HG03354 (cell line): ENCODE data around the gene ZNF43.
"Not testable (repeated sequence)": the region's sequence is repeated elsewhere in the genome, so short reads cannot be mapped to it uniquely, and the experiment has no call there.

Experiments
- ATAC-seq: cut with Tn5 transposase; IDR thresholded peaks from one replicate; pipeline ENCODE4 v1.9.1; 2021; ENCODE audit warnings: mild to moderate bottlenecking; ENCODE audit not compliant: unreplicated experiment, poor library complexity, severe bottlenecking

ZNF43 gene

DNA sequence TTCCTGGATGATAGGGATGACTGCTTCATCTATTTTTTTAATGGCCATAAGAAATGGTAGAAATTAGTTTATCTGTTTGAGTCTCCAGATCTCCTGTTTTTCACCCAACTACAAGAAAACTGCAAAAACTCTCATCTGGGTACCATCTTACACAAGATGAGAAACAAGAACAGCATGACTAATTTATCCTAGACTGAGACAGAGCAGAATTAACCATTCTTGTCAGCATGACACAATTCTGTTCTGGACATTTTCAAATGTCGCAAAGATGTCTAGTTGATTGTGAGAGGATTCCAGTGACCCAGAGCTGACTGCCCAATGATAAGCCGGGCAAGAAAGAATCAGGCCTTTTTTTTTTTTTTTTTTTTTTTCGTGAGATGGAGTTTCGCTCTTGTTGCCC is 12.8 kb downstream of the ZNF43 start:
- ATAC-seq = no peak

DNA sequence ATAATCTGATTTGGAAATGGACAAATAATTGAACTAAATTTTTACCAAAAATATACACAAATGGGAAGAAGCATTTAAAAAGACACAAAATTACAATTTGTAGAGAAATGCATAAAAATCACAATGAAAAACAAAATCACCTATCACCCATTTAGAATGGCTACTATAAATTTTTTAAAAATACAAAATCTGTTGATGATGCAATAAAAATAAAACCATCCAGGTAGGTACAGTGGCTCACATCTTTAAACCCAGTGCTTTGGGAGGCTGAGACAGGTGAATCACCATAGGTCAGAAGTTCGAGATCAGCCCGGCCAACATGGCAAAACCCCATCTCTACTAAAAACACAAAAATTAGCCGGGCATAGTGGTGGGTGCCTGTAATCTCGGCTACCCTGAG is 23.5 kb downstream of the ZNF43 start:
- no peak for ATAC-seq

DNA sequence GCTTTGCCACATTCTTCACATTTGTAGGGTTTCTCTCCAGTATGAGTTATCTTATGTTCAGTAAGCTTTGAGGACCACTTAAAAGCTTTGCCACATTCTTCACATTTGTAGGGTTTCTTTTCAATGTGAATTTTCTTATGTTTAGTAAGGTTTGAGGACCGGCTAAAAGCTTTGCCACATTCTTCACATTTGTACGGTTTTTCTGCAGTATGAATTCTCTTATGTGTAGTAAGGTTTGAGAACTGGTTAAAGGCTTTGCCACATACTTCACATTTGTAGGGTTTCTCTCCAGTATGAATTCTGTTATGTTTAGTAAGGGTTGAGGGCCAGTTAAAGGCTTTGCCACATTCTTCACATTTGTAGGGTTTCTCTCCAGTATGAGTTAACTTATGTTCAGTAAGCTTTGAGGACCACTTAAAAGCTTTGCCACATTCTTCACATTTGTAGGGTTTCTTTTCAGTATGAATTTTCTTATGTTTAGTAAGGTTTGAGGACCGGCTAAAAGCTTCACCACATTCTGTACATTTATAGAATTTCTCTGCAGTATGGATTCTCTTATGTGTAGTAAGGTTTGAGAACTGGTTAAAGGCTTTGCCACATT is 27.5 kb downstream of the ZNF43 start:
- ATAC-seq = not testable (repeated sequence)

DNA sequence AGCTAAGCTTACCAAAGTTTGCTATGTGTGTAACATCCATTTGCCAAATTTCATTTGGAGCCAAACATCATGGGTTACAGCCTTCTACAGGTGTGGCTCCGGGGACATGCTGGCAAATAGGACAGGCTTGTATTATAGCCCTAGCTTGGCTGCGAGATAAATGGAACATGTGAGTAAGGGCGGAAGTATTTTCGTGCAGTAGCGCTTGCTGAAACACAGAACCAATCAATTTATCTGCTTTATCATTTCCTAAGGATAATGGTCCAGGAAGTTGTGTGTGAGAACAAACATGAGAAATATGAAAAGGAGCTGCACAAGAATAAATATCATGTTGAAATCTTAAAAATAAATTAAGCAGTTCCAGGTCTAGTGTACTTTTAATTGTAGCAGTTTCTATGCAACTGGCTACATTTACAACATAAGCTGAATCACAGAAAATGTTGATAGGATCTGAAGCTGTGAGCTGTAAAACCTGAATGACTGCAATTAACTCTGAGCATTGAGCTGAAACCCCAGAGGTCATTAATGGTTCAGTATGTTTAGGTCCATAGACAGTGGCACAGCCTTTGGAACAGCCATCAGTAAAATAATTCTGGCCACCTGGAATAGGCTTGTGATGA is 46.4 kb downstream of the ZNF43 start:
- ATAC-seq = no peak

DNA sequence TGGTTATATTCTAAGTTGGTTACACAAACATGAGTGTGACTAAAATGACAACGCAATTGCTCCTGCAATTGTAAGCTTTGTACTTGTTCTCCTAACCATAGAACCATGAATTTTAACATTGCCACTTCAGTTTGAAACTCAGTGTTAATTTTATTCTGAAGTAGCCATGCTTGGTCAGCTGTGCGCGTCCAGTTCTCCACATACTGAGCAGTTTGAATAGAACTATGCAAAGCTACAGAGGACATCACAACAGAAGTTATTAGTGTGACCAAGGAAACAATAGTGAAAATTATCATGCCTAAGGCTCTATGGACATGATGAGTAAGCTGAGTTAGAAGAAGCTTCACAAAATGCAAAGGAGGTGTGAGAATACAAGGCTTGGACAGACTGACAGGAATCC is 49.0 kb downstream of the ZNF43 start:
- ATAC-seq = no peak

DNA sequence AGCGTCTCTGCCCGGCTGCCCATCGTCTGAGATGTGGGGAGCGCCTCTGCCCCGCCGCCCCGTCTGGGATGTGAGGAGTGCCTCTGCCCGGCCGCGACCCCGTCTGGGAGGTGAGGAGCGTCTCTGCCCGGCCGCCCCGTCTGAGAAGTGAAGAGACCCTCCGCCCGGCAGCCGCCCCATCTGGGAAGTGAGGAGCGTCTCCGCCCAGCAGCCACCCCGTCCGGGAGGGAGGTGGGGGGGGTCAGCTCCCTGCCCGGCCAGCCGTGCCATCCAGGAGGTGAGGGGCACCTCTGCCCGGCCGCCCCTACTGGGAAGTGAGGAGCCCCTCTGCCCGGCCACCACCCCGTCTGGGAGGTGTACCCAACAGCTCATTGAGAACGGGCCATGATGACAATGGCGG is 60.2 kb downstream of the ZNF43 start:
- ATAC-seq = not testable (repeated sequence)

DNA sequence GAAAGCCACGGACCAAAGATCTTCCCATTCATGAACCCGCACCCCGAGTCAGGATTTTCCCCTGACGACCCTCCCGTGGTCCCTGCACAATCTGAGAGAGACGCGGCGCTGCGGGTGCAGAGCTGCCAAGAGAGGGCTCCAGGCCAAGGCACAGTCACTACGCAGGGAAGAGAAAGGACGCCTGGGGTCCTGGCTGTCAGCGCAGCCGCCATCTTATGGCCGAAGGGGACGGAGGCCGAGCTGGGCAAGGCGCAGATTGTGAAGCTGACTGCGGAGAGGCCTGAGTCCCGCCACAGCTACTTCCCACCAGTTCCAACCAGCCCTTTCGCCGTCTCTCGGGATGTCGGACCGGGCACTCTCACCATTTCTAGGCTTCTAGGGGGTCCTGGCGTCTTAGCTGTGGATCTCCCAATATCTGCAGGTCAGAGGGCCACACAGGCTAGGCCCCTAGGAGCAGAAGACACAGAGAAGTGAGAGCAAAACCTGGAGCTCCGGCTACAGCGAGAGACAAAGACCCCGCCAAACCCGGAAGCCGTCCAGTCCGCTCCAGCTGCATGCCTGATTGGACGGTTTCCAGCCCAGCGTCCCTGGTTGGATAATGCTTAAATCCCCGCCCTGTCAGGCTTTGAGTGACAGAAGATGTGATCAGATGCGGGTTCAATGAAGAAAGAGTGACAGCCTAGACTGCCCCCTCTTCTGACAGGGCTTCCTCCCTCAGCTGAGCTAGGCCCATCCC is 68.7 kb downstream of the ZNF43 start, which contains the start of gene ZNF100:
Gene ZNF100 (minus strand): TSS at position 515 of the 736 bp plus-strand sequence. CDS start 150 bp downstream, at position 365.
- ATAC-seq = peak; percentile 97

DNA sequence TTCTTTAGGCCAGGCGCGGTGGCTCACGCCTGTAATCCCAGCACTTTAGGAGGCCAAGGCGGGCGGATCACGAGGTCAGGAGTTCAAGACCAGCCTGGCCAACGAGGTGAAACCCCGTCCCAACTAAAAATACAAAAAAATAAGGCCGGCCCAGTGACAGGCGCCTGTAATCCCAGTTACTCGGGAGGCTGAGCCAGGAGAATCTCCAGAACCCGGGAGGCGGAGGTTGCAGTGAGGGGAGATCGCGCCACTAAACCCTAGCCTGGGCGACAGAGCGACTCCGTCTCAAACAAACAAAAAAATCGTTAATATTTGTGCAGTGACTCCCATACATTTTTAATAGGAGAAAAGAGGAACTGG is 69.3 kb downstream of the ZNF43 start:
- peak; percentile 11 for ATAC-seq

DNA sequence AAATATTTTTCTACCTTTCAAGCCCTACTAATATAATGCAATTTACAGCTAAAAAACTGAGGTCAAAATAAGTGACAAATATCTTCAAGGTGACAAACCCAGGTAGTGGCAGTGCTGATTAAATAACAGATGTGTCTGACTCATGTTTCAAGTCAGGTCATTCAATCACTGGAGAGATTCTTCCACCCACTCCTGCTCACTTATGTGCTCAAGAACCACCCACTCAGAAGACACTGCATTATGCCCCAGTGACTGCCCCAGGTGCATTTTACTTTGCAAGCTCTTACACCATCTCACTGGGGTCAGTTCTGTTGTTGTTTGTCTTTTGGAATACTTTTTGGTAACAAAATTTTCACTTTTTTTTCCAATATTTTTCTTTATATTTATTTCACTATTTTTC is 70.8 kb downstream of the ZNF43 start:
- no peak for ATAC-seq

DNA sequence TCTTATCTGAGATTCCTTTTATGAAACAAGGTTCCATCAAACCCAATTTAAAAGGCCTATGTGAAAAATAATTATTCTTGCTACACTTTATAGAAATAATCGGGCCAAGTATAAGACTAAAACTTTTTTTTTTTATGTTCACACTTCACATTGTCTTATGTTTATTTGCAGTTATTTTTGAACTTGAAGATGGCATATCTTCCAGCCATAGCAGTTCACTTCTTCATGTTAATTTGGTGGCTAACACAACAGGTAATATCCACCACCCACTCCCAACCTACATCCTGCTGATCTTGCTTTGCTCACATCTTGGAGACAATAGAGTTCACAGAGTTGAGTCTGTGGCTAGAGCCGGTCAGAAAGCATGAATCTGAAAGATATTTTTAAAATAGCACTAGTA is 74.4 kb downstream of the ZNF43 start:
- ATAC-seq = not testable (repeated sequence)

DNA sequence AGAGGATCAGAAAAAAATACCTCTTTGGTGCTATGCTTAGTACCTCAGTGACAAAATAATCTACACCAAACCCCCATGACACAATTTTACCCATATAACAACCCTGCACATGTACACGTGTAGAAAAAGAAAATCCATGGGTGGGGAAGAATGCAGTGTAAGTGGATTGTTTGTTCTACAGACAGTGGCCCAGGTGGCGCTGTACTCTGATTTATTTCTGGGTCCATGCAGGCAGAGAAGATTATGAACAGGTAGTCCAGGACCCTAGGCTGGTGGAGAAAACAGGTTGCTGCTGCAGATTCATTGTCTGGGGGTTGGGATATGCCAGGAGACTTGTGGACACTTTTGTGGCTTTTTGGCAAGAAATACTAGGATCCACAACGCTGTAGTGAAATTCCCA is 77.7 kb downstream of the ZNF43 start:
- no peak for ATAC-seq

DNA sequence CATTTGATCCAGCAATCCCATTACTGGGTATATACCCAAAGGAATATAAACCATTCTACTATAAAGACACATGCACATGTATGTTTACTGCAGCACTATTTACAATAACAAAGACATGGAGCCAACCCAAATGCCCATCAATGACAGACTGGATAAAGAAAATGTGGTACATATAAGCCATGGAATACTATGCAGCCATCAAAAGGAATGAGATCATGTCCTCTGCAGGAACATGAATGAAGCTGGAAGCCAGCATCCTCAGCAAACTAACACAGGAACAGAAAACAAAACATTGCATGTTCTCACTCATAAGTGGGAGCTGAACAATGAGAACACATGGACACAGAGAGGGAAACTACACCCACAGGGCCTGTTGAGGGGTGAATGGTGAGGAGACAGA is 80.4 kb downstream of the ZNF43 start:
- ATAC-seq = not testable (repeated sequence)
